OCI-M1 (cell line): Measurements from ENCODE around the gene BNC2.
A peak's percentile ranks its signal among the peaks of the same experiment; 100 is the strongest.
"Not testable (repeated sequence)": the region's sequence is repeated elsewhere in the genome, so short reads cannot be mapped to it uniquely, and the experiment has no call there.

ENCODE experiments used
- DNase-seq: peaks from one replicate; lab custom pipeline; 2025; lab: John Stamatoyannopoulos, UW

The BNC2 gene

DNA sequence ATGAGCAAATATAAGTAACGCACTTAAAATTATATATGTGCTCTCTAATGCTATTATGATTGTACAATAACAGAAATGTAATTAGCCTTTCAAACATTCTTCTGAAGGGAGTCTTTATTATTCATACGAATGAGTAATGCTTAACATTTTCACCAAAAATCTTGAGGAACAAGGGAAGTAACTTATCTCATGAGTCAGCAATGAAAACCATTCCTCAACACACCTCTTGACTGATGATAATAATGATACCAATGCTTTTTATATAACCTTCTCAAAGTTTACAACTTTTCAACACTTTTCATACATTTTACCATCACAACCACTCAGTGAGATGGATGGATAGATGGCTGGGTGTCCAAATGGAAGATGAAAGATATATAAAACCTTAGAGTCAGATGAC is 369.3 kb downstream of the BNC2 start:
- DNase-seq = no peak

DNA sequence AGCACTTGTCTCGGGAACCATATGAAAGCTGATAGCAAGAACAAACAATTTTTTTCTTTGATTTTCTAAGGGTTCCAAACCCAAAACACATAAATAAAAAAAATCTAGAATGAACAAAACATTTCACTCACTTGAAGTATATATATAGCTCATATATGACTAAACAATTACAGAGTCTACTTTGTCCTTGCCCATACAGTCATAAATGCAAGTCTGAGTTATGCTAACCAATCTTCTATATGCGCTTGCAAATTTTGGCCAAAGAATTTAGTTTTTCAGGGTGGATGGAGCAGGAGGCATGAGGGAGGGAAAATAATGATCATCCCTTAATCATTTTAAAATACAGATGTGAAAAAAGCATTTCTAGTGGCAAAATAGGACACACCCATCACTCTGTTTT is 370.1 kb downstream of the BNC2 start:
- DNase-seq = no peak

DNA sequence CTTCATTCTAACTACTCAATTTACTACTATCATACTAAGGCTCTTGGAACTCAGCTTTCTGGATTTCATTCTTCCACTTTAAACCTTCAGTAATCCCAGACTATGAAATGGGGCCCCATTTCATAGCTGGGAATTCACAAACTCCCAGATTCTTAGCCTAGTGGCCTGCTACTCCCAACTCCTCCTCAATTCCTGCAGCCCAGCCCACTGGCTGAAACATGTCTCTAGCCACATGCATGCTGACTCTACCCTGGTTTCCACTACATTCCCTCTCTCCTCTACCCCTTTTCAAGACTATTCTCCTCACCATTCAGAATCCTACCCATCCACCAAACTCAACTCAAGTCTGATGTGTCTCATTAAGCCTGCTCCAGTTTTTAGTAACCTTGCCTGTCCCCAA is 370.6 kb downstream of the BNC2 start:
- DNase-seq = no peak

DNA sequence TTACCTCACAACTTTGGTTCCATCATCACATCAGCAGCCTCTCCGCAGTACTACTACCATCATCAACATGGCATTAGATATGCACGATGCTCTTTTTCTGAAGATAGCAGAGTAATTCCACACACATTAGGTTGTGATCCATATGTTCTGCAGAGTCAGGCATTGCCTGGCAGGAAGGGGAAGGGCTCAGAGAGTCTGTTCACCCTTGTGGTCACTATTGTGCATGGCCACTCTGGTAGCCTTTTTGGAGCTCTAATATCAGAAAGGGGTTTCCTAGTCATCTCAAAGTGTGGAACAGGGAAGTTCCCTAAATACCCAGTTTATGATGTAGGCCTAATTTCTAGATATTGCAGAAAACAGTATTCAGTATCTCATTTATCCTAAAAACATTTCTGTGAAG is 373.6 kb downstream of the BNC2 start:
- DNase-seq = no peak

DNA sequence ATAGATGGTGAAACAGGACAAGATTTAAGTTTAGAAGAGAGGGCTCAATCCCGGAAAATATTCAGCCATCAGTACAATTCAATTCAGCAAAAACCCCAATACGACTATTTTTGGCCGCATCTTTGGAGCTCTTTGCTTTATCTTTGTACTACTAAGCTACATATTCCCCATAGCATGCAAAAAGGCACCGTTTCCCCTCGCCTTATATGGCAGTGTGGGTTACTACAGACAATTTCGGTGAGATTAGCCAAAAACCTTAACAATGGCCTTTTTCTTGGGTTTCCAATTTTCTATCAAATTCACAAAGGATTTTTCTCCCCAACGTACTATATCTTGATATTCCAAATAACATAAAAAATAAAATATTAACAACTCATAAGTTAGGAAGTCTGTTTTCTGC is 382.6 kb downstream of the BNC2 start:
- DNase-seq = peak; percentile 3

DNA sequence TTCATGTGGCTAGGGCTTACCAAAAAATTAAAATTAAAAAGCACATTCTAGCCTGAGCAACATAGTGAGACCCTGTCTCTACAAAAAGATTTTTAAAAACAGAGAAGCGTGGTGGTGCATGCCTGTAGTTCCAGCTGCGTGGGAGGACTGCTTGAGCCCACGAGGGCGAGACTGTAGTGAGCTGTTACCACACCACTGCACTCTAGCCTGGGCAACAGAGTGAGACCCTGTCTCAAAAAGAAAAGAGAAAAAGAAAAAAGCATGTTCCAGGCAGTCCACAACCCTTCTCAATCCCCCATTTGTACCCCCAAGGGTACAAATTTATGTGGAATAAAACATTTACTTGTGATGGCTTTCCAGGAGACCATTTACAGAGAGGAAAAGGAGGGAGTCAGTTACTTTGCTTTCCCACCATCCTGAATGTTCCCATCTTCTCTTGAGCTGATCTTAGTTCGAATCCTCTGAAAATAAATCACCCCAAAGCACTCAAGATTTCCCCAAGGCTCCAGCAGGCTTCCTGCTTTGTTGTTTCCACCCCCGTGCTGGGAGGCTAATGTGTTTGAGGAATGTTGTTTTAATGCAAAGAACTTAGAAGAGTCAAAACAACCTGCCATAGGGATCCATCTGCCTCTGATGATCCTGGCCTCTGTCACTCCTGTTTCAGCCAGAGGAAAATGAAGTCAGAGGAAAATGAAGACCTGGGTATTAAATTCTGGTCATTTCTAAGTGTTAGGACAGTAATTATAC is 384.7 kb downstream of the BNC2 start:
- no peak for DNase-seq

DNA sequence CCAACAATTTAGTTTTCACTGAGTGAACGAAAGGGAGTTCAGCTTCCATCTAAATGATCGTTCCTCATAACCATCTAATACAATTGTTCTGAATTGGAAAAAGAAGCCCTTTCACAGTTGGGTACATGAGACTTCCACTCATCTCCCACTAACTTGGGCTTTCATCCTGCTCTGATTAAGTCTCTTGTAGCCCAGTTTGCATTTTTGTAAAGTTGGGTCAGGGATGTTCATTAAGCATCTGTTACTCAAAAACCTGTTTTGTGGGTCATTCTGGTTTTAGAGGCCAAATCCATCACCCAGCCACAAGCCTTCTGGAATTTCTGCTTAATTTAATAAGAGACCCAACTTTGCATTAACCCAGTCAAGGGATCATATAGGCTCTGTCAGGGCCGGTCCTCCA is 385.3 kb downstream of the BNC2 start:
- no peak for DNase-seq

DNA sequence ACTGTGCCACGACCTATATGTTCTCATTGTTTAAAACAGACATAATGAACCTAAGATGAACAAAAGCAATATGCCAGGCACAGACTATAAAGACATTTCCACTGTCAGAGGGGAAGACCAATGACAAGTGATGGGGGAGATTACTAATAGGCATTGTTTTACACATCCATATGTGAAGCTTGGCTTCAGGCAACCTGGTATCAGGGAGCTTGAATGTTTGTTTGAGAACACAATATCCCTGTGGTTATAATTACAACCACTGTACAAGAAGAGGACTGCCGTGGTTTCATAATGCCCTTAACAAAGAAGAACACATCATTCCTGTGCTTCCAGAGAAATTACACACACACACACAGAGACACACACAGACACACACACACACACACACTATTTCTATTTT is 385.7 kb downstream of the BNC2 start:
- no peak for DNase-seq

DNA sequence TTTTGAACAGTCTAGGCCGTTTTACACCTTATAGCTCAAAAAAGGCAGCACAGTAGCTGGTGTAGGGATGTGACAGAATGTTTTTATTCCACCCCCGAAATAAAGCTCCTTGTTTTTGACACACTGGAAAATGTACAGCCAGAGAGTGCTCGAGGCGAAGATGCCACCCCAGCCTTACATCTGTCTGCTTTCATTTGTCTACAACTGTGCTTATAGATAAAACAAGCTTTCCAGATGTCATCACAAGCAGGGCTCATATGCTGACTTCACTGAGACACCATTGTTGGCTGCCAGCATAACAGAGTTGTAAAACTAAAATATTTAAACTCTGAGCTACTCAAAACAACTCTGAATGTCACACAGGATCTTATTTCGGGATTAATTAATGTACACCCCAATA is 386.3 kb downstream of the BNC2 start:
- DNase-seq = peak; percentile 1

DNA sequence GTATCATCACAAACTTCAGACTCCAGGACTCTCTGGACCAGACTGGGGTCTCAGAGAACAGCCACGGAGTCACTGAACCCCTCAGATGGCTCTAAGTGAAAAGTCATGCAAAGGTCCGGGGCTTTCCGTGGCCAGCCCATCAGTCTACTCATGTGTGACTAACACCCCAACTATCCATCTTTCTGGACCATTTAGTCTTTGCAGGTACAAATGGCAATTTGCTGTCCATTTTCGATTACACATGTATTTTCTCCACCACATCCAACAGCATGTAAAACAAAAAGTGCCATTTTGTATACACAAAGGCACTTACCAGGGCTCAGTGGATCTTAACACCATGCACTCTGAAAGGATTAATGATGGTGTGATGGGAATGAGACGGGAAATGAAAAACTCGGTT is 387.7 kb downstream of the BNC2 start:
- no peak for DNase-seq

DNA sequence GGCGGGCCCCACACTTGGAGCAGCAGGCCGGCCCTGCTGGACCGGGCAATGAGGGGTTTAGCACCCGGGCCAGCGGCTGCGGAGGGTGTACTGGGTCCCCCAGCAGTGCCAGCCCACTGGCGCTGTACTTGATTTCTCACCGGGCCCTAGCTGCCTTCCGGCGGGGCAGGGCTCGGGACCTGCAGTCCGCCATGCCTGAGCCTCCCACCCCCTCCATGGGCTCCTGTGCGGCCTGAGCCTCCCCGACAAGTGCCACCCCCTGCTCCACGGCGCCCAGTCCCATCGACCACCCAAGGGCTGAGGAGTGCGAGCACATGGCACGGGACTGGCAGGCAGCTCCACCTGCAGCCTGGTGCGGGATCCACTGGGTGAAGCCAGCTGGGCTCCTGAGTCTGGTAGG is 389.9 kb downstream of the BNC2 start:
- DNase-seq = not testable (repeated sequence)

DNA sequence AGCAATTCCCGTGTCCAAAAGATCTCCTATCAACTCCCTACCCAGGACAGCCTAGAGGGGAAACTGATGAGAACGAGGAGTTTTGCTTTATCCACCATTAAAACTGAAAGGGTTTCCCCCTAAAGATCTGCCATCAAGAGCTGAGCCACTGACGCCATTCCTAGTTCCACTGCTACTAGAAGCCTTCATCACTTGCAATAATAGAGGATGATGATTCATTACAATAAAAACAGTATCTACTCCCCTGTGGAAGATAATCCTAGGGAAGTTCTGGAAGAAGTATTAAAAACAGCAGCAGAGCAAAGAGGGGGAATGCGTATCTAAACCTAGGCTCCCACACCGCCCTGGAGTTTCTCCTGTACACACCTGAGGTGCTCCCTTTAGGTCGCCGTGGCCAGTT is 394.5 kb downstream of the BNC2 start:
- DNase-seq = no peak

DNA sequence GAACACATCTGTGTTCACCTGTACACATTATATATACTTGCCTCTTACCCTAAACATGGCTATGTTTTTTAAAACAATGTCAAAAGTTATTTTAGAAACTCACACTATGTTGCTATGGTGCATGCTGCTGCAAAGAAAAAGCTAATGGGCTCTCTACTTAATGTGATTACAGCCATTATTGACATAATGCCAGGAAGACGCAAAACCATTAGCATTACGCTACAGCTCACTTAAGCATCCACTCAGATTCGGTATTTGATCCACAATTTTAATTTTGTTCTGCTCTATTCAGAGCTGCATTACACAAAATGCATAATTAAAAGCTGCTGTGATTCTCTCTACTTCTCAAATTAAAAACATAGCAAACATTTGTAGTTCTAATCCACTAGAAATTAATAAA is 395.2 kb downstream of the BNC2 start:
- no peak for DNase-seq

DNA sequence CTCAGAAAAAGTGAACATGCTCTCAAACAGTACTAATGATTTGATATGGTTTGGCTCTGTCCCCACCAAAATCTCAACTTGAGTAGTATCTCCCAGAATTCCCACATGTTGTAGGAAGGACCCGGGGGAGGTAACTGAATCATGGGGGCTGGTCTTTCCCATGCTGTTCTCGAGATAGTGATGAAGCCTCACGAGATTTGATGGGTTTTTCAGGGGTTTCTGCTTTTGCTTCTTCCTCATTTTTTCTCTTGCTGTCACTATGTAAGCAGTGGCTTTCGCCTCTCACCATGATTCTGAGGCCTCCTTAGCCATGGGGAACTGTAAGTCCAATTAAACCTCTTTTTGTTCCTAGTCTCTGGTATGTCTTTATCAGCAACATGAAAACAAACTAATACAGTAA is 401.3 kb downstream of the BNC2 start:
- peak; percentile 15 for DNase-seq

DNA sequence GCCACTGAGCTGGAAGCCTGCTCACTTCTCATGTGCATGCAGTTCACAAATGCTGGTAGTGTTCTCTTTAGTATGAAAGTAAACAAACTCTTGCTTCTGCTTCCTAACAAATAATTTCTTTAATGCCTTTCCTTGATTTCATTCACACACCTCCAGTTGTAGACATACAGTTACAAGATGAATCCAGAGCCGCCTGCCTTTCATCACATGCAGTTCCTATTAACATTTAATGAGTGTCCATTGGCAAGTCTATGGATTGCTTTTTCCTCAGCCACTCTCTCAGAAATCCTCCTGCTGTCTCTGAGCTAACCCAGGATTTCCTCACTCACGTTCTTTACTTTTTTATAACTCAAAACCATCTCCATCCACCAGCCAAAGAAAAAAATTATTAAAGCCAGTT is 408.6 kb downstream of the BNC2 start:
- no peak for DNase-seq

DNA sequence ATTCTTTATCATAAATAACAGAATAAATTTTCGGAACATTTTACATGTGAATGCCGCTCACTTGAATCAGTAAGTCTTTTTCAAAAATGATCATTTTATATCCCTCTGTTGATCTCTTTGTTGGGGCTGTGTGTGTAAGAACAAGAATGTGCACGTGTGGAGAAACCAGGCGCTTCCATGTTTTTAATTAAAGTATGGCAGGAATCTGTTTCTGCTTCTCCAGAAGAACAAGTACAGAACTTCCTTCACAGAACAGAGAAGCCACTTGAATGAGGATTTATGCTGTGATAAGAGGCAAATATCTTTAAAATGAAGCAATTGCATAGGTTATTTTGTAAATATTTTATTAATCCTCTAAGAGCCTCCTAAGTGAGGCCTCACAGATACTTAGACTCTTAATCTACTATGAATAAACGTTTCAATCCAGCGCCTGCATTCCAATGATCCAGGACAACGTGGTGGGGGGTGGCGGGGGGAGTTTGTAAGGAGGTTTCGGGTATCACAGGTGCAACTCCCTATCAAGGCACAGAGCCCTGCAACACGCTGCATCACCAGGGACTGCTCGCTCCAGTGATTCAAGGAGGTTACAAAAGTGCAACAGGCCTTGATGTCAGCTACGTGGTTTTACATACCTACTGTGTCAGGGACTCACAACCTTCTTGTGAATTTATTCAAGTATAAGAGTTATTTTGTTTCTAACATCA is 409.2 kb downstream of the BNC2 start:
- DNase-seq = no peak

DNA sequence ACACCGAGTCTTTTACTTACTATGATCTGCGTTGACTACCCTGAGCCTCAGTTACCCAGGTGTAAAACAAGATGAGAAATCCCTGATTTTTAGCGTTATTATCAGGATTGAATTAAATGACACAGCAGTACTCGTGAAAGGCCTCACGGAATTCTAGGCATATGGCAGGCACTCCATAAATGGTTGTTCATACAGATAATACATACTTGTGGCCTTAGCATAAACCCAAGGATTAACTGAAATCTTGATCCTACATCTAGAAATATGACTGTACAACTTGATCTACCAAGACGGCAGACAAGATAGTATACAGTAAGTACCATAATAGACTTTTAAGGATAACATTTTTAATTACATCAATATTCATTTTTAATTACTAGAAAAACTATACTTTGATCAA is 409.8 kb downstream of the BNC2 start:
- no peak for DNase-seq

DNA sequence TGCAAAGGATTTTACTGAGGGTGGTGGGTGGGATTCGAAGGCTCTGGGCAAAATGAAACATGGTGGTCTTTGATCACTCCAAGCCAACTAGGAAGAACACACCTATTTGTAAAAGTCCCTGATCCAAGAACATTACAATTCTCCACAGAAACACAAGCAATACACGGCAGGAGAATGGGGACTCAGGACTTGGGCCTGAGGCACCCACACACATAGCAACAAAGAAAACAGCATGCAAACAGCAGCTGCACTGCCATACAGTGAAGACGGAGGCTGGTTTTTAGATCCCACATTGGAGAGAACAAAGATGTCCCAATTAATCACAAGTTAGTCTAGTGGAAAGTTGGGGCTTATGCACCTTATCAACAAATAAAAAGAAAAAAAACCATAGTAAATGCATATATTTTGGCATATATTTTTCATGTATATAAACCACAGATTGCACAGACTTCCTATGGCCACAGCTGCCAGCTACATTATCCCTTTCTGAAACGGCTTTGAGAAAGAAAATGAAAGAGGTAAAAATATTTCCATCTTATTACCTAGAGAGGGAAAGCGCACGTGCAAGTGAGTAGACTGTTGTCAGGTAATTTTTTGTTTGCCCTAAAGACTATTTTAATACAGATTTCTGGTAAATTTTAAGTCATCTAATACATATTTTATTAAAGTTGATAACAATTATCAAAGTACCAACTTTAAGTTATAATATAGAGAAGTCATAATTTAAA is 410.9 kb downstream of the BNC2 start:
- no peak for DNase-seq

DNA sequence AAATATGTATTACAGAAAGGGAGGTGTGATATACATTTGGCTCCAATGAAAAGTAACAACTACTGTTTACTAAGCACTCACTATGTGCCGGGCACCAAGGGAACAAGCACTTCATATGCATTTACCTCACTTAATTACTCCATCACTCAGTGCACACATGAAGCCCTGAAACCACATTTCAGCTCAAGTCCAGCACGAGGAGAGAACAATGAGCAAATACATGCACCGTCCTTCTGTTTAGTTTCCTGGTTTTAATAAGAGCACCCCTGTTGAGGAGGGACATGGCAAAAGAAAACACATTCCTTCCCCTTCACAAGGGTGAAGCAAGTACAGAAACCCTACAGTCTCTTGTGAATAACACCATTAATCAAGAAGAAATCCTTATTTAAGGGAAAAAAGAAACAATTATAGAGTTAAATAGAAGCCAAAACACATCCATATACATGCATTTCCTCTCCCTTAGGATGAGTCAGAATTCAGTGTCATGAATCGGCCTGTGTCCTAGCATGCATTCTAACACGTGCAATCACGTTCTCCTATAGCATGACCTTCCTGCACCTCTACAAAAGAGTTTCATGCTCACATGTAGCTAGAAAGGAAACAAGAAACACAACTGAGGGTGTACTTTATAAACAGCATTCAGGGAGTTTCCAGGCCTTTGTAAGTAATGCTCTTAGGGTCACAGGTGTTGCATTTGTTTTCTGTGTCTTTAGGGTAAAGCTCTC is 411.6 kb downstream of the BNC2 start:
- DNase-seq = no peak

DNA sequence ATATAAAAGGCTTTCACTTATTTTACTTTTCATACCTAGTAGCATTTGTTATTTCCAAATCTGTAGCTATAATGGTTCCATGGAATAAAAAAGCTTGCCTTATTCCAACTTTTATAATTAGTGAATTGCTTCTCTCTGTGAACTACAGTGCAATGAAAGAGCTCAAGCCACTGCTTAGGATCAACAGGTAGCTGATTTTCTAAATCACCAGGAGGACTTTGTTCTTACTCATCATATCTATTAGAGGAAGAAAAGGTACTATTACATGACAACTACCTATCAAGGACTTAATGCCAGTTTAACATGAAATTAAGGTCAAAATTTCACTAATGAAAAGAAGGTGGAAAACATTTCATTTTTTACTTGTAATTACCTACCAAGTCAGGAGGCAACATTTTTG is 414.6 kb downstream of the BNC2 start:
- no peak for DNase-seq

DNA sequence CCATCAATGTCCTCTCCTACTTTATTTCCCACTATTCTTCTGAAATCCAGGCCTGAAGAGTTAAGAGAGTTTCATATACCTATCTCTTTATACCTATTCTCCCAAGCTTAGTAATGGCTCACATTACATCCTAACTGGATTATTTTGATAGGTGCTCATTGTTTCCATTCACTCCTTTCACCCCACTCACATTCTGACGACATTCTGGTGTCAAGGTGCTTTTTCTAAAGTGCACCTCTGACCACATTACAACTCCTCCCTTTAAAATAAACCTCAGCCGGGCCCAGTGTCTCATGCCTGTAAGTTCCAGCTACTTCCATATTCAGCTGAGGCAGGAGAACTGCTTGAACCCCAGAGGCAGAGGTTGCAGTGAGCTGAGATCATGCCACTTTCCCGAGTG is 417.1 kb downstream of the BNC2 start:
- DNase-seq = no peak

DNA sequence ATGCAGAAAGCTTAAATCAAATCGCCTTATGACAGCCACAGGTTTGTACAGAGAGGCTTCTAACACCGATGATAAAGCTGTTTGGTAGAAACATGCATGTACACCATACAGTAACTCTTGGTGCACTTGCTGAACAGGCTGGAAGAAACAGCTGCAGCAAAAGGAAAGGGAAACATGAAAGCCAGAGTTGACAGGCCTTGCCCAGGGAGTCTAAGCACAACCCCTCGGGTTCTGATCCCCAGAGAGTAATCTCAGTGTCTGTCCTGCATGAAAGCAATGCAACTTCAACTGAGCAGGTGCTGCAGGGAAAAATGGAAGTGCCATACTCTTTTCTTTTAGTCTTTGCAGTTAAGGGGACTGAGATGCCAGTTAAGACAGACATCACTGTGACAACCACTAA is 419.9 kb downstream of the BNC2 start:
- DNase-seq = no peak

DNA sequence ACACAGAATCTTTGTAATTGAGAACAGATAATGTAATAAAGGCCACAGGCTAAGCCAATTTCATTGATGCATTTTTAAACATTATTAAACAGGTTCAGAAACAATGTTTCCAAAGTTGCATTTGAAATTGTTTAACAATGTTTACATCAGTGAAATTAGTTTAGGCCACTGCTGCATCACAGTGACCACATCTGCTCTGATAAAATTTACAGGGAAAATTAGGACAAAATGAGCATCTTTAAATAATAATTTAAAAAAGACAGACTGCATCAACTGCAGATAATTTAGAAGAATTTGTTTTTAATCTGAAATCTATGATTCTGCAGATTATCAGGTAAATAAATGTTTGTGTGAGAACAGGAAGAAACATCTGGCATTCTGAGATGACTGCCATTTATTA is 420.4 kb downstream of the BNC2 start:
- no peak for DNase-seq
